Lower lobe of right lung (tissue), 2 donors: ENCODE data around the gene RAI2. TPM values are rescaled to one million over a fixed set of nuclear protein-coding genes. Genes with fewer than 3 reads are reported as not detected.
A peak's percentile ranks its signal among the peaks of the same experiment; 100 is the strongest.

Source experiments
- ATAC-seq, 2 donors: fragments of 200-7000 bp; cut with Tn5 transposase; one replicate each; pipeline ENCODE4 v1.9.1; 2020 to 2022; ENCODE audit warnings: mild to moderate bottlenecking in 2 of 2, moderate library complexity in 2 of 2
- DNase-seq: peaks from one replicate; pipeline ENCODE4 v3.0.0-alpha.2; 2020
- H3K27ac ChIP-seq: fragments of 200-600 bp; one replicate; pipeline ENCODE4 v1.8.0; 2022
- H3K27me3 ChIP-seq: fragments of 200-600 bp; one replicate; pipeline ENCODE4 v1.8.0; 2022; ENCODE audit warnings: low read depth
- H3K36me3 ChIP-seq: fragments of 200-600 bp; one replicate; pipeline ENCODE4 v1.8.0; 2022; ENCODE audit warnings: mild to moderate bottlenecking
- H3K4me1 ChIP-seq: fragments of 200-600 bp; one replicate; pipeline ENCODE4 v1.8.0; 2022
- H3K4me3 ChIP-seq: fragments of 200-600 bp; one replicate; pipeline ENCODE4 v1.8.0; 2022; ENCODE audit warnings: mild to moderate bottlenecking
- H3K9me3 ChIP-seq: fragments of 200-600 bp; one replicate; pipeline ENCODE4 v1.8.0; 2022
- intact Hi-C: fragments of 100-400 bp; cut with DNase I; formaldehyde crosslinking; loops from one replicate; pipeline ENCODE4 v1.11.0; 2022
- long read RNA-seq: library from polyadenylated mRNA; unstranded; transcript quantifications from one replicate; pipeline ENCODE4 v2.0.0, GENCODE V29; 2021
- total RNA-seq: library from RNA; stranded (reverse); fragmentation: NEBNext Ultra II Directional; extraction: Animal tissue kit (Norgen Biotek cat#: 25700); gene quantifications from one replicate; pipeline ENCODE4 v1.2.1, GENCODE V29; 2021
- TF ChIP-seq, protein P1 (sequence below): fragments of 200-600 bp; IDR thresholded peaks from one replicate; pipeline ENCODE4 v1.8.0; 2022; ENCODE audit warnings: antibody characterized with exemption, mild to moderate bottlenecking
- donor health status: DM: no; HTN: yes; CAD: no; lungs with severe emphysema.

RAI2 gene
- 26.5 TPM for total RNA-seq
- long read RNA-seq, transcript RAI2-202 (3 exons, 2,377 nt) = major isoform, 10 of 61 reads
- long read RNA-seq, transcript RAI2-204 (2 exons, 2,224 nt) = minor isoform, 6 of 61 reads
- long read RNA-seq, partial matches to known transcripts = 0 of 61 reads
- long read RNA-seq, other reads (novel, unspliced or antisense) = 45 of 61 reads

DNA sequence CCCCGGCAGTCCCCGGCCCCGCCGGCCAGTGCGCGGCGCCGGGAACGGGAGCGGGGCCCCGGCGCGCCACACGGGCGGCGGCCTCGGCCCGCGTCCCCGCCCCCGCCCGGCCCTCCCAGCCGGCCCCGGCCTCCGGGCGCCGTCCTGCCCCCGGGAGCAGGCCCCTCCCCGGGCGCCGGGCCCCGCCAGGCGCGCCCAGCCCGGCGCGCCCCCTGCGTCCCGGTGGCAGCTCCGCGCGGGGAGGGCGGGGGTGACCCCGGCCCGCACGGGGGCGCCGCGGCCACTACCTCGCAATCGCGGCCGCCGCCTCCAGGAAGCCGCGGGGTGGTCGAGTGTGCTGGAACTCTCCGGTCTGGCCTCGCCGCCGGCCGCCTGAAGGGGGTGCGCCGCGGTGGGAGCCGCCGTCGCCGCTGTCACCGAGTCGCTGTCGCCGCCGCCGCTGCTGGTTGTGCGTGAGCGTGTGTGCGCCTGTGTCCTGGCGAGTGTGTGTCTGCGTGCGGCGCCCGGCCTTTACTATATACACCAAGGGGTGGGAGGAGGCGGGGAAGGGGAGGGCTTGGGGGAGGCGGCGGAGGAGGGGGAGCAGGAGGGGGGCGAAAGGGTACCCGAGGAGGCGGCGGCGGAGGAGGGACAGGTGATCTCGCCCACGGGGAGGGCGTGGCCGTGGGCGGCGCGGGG, at the start of gene RAI2:
Gene RAI2 (minus strand): TSS at position 488 of the 678 bp plus-strand sequence. CDS start 59,288 bp downstream, outside the sequence.
- DNase-seq (peak; percentile 55), ATAC-seq (peak; percentile 74 to 81)
- Histone ChIP-seq H3K27me3 (no peaks in the 10 kb centered on the region), H3K4me3 (peak within 1 kb of the TSS; percentile 65), H3K9me3 (no peaks in the 10 kb centered on the region), H3K27ac (peak within 1 kb of the TSS; percentile 75), H3K4me1 (no peaks in the 10 kb centered on the region), H3K36me3 (no peaks in the 10 kb centered on the region)
- intact Hi-C loops = no loop called here
- TF ChIP-seq, protein P1, sequence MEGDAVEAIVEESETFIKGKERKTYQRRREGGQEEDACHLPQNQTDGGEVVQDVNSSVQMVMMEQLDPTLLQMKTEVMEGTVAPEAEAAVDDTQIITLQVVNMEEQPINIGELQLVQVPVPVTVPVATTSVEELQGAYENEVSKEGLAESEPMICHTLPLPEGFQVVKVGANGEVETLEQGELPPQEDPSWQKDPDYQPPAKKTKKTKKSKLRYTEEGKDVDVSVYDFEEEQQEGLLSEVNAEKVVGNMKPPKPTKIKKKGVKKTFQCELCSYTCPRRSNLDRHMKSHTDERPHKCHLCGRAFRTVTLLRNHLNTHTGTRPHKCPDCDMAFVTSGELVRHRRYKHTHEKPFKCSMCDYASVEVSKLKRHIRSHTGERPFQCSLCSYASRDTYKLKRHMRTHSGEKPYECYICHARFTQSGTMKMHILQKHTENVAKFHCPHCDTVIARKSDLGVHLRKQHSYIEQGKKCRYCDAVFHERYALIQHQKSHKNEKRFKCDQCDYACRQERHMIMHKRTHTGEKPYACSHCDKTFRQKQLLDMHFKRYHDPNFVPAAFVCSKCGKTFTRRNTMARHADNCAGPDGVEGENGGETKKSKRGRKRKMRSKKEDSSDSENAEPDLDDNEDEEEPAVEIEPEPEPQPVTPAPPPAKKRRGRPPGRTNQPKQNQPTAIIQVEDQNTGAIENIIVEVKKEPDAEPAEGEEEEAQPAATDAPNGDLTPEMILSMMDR = no peak

DNA sequence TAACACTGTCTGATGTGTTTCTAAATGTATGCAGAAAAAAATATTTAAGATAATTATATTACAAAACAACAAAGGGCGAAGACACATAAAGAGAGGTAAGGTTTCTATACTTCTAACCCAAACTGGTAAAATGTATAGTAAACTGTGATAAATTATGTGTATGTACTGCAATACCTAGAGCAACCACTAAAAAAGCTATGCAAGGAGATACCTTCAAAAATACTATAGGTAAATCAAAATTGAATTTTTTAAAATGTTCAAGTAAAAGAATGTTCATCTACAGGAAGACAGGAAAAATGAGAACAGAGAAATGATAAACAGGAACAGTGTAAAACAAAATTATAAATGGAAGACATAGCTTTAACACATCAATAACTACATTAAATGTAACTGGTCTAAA, 27.3 kb upstream of the RAI2 start:
- intact Hi-C loops = no loop called here
- DNase-seq = no peak
- H3K4me1 ChIP-seq = no peaks in the 10 kb centered on the region
- no peak overlapping the region for H3K4me3 ChIP-seq
- H3K9me3 ChIP-seq = no peaks in the 10 kb centered on the region
- ATAC-seq = no peak
- no peaks in the 10 kb centered on the region for H3K27me3 ChIP-seq
- H3K27ac ChIP-seq = no peak overlapping the region
- no peaks in the 10 kb centered on the region for H3K36me3 ChIP-seq
- TF ChIP-seq, protein P1 = no peak

DNA sequence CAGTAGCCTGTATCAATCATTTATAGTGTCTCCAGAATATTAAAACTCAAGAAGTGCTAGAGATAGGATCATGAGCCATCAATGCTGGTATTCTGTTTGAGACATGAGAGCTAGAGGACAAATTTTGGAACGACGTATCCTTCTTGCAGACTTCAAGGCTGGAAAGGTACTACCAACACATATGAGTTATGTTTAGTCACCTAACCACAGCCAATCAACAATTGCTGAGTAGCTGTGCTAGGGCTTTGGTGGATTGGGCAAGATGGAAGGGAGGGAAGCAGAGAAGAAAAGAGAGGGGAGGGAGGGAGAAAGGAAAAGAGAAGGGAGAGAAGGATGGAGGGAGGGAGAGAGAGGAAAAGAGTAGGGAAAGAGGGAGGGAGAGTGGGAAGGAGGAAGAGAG, 21.6 kb upstream of the RAI2 start:
- H3K9me3 ChIP-seq = no peaks in the 10 kb centered on the region
- DNase-seq (no peak), ATAC-seq (no peak)
- H3K36me3 ChIP-seq = no peaks in the 10 kb centered on the region
- H3K27ac ChIP-seq = no peak overlapping the region
- TF ChIP-seq, protein P1 = no peak
- H3K27me3 ChIP-seq = no peaks in the 10 kb centered on the region
- intact Hi-C loops = no loop called here
- H3K4me3 ChIP-seq = no peak overlapping the region
- no peaks in the 10 kb centered on the region for H3K4me1 ChIP-seq

DNA sequence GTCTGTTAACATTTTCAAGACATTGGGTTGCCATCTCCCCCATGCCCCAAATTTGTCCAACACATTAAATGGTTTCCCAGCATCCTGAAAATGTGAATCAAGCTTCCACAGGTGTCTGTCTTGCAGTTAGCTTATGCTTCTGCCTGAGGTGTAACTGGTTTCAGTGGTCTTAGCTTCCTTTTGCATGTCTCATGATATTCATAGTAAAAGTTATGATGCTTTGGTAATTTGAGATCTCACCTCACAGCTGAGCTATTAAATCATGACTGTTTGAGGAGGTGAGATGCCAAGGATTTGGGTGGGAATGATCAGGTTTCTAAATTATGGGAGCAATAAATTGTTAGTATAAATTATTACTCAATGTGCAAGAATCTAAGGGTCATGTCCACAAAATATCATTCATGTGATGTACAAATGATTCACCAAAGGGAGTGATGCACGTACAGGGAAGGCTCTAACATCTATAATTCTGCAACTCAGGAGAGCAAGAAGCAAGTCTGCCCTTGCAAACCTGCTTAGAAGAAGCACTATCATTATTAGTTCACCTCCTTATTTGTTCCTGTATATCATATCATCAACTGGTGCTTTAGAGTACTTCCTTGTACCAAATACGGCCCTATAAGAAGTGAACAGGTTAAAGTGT, 17.1 kb upstream of the RAI2 start:
- Histone ChIP-seq H3K27ac (no peak overlapping the region), H3K4me3 (no peak overlapping the region), H3K4me1 (no peaks in the 10 kb centered on the region), H3K36me3 (no peaks in the 10 kb centered on the region), H3K27me3 (no peaks in the 10 kb centered on the region), H3K9me3 (no peaks in the 10 kb centered on the region)
- intact Hi-C loops = no loop called here
- ATAC-seq (no peak), DNase-seq (no peak)
- TF ChIP-seq, protein P1 = no peak

DNA sequence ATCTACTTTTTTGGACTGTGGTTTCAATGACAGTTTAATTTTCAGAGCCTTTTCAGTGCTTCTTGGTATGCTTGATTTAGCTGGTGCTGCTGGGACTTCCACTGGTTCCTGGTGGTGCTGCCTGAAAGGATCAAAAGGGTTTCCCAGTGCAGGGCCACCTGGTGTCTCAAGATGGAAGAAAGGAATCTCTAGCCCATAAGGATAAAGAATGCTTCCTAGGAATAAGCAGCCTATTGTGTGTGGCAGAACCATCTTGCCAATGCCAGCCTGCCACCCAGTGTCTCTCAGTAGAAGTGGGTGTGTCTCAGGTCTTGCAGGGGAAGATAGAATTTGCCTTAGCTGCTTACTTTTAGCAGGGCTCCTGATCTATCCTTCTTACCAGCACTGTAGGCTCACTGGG, 15.0 kb upstream of the RAI2 start:
- DNase-seq = no peak
- Histone ChIP-seq H3K9me3 (no peaks in the 10 kb centered on the region), H3K4me1 (no peaks in the 10 kb centered on the region), H3K27me3 (no peaks in the 10 kb centered on the region), H3K36me3 (no peaks in the 10 kb centered on the region), H3K27ac (no peak overlapping the region), H3K4me3 (no peak overlapping the region)
- no peak for ATAC-seq
- TF ChIP-seq, protein P1 = peak; percentile 10
- intact Hi-C loops = no loop called here
